Measurements from ENCODE around the gene IRAK3.
"Not testable (repeated sequence)": the region's sequence is repeated elsewhere in the genome, so short reads cannot be mapped to it uniquely, and the experiment has no call there.

IRAK3 gene

DNA sequence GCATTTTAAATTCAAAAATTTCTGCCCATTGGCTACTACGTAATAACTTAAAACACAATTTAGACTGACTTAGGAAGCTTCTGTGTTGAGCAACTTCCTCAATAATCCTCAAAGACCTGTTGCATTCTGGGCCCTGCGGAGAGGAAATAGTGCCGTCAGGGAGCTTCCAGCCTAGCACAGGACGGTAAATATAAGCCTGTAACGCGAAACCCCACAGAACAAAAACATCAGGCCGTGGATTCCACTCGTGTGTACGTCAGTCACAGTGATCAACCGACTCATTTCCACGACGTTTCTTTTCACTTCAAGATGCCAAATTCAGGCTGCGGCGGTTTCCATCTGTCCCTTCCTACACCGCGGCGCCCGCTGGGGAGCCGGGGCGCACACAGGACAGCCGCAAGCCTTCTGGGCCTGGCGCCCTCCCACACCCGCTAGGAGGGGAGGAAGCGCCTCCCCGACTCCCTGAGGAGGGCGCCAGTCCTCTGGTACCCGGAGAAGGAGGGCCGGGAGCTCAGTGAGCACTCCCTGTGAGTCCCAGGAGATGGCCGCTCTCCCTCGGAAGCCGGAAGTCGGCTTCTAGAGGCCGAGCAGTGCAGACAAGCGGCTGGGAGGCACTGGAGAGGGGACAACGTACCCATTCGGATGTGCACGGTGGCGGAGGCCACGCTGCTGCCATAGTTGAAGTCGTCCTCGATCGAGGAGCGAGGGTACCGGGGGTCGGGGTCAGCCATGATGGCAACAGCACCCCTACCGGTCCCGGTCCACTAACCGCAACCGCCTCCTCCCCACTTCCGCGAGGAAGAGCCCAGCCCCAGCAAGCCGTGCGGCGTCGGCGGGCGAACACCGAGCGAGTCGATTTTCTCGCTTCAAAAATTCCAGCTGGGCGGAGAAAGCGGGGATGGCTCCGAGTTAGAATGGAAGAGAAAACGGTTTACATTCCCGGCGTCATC lies 19.5 kb upstream of the IRAK3 start, which contains the start of gene TMBIM4:
TSS of gene TMBIM4 (minus strand) at position 776 of the 950 bp plus-strand sequence. CDS start at position 731, 45 bp downstream.
- DNase-seq (ENCODE audit: low read depth in 3 of 3), result peak; percentile 73 to 86 (median 79)

GRCh38 chr12:66170606-66171005 lies 18.4 kb upstream of the IRAK3 start:
- no peak for DNase-seq (ENCODE audit: low read depth in 3 of 3)

- not testable (repeated sequence) for DNase-seq (ENCODE audit: low read depth in 3 of 3)
Observed at GRCh38 chr12:66174391-66175325, 14.4 kb upstream of the IRAK3 start.

DNA sequence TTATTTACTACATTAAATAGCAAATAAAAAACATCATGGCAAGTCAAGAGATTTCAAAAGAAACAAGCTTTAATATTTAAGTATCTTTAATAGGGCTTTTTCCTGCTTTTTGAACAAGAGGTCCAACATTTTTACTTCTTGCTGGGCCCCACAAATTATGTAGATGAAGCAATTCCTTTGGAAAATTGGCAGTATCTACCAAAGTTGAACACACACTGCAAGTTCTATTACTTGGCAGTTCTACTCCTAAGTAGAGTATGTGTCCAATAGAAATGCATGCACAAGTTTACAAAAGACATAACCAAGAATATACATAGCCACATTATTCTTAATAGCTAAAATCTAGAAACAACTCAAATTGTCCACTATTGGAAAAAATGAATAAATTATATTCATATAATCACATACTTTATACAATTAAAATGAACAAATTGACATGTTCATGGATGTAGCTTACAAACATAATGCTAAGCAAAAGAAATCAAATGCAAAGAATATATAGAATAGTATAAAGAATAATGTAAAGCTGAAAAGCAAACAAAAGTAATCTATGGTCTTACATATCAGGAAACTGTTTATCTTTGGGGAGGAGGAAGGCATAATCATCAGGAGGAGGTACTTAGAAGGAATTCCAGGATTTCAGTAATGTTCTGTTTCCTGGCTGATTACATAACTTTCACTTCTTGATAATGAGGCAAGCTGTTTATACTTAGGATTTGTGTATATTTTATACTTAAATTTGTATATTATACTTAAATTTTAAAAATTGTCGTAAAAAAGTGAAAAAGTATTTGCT lies 12.7 kb upstream of the IRAK3 start:
- DNase-seq (ENCODE audit: low read depth in 3 of 3), result no peak

DNA sequence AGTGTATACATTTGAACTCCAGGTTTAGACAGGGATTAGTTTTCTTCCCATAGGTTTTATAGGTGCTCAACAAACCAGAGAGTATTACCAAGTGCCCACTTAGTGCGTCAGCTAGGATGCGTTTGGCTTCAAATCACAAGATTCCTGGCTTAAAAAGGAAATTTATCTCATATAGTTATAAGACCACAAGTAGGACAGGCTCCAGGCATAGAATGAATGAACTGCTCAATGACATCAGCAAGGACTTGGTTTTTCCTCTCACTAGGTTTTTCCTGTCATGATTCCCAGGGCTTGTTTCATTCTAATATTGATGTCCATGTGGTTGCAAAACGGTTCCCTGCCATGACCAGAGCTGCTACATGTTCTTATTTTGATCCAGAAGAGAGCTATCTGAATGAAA lies 6.1 kb upstream of the IRAK3 start:
- DNase-seq (ENCODE audit: low read depth in 3 of 3), result no peak

DNA sequence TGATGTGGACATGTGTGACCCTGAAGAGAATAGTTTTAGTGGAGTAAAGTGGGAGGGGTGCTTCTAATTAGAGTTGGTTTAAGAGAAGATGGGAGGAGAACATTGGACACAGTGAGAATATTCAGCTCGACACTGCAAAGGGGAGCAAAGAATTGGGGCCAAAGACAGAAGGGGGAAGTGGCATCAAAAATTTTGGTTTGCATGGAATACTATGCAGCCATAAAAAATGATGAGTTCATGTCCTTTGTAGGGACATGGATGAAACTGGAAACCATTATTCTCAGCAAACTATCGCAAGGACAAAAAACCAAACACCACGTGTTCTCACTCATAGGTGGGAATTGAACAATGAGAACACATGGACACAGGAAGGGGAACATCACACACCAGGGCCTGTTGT lies 4.2 kb upstream of the IRAK3 start:
- DNase-seq (ENCODE audit: low read depth in 3 of 3), result not testable (repeated sequence)

GRCh38 chr12:66187036-66187435 lies 2.0 kb upstream of the IRAK3 start:
- no peak for DNase-seq (ENCODE audit: low read depth in 3 of 3)

DNA sequence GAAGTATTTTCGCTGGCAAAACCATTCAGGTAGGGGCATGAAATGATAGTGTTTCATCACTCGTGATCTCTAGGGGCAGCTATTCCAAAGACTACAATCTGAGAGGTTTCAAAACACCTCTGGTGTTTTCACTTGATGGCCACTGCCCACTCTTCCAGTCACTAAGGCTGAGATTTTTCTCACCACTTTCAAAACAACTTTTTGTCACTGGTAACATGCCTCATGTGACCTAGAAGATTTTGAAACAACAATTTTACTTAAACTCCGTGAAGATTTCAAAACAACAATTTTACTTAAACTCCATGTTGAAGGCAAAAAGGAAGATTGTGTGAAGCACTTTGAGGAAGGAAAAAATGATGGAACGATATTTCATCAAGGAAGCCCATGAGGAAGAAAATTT lies 1.2 kb upstream of the IRAK3 start:
- no peak for DNase-seq (ENCODE audit: low read depth in 3 of 3)

DNA sequence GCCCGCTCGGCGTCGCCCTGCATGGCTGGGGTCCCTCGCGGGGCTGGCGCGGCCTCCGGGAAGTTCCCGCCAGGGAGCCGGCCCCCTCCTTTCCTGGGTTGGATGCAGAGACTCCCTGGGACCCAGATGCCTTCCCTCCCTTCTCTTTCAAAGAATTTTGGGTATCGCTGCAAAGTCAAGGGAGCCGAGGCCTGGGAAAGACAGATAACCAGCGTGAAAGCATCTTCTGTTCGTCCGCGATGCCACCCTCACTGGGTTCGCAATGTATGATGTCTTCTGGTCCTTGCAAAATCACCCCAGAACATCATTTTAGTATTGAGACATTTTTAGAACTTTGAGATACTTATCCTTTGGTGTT lies 451 bp downstream of the IRAK3 start:
- no peak for DNase-seq (ENCODE audit: low read depth in 3 of 3)

- no peak for DNase-seq (ENCODE audit: low read depth in 3 of 3)
Observed at GRCh38 chr12:66189889-66190288, 875 bp downstream of the IRAK3 start.

GRCh38 chr12:66190519-66191370 lies 1.7 kb downstream of the IRAK3 start:
- no peak for DNase-seq (ENCODE audit: low read depth in 3 of 3)

DNA sequence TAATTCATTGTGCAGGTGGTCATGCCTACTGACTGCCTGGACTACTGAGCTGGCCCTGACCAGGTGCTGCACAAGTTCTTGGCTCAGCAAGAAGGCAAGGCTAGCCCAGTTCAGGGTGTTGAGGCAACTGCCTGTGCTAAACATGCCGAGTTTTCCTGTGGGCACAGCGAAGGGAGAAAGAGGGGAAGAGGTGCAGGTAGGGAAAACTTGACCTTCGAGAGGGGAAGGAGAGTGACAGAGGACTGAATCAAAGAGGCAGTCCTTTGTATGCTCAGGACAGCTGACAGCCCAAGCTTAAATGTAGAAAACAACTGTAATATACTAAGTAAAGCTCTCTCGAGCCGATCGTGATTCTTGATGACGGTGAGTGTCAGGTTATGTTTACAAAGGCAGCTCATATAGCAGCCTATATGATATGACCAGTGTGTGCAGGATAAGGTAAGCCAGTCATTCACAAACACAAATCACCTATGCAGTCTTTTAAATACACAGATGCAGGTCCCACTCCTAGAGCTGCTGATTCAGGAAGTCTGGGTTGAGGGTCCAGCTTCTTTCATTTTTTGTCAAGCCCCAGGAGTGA lies 2.6 kb downstream of the IRAK3 start:
- DNase-seq (ENCODE audit: low read depth in 3 of 3), result no peak

- no peak for DNase-seq (ENCODE audit: low read depth in 3 of 3)
Observed at GRCh38 chr12:66194122-66194521, 5.1 kb downstream of the IRAK3 start.

DNA sequence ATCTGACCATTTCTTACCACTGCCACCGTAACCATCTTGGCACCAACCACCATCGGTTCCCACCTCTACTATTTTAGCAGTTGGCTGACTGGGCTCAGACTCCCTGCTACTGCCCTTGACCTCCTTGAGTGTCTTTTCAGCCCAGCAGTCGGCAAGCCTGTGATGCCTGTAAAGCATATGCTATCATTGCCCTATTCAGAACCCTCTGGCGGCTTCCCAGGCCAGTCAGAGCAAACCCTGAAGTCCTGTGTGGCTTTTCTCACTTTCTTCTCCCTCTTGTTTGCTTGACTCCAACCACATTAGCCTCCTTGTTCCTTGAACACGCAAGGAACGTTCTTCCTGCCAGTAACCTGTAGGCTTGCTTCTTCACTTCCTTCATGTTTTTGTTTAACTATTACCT lies 6.2 kb downstream of the IRAK3 start:
- DNase-seq (ENCODE audit: low read depth in 3 of 3), result no peak

DNA sequence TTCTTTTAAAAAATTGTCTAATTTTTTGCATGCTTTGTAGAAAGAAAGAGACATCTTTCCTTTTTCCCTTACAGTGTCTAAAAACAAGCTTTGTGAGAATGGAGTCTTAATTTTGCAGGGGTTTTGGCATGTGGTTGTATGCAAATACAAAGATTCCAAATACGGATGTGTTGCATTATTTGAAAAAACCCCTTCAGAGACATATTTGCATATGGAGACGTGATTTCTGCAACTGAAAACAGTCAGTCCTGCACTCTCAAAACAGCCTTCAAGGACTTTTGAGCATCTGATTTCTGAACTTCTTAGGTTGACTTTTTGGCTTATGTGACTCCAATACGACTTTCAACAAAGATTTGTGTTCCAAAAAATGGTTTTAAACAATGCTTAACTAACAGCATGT lies 7.8 kb downstream of the IRAK3 start:
- DNase-seq (ENCODE audit: low read depth in 3 of 3), result no peak

GRCh38 chr12:66197495-66197921 lies 8.5 kb downstream of the IRAK3 start:
- no peak for DNase-seq (ENCODE audit: low read depth in 3 of 3)

DNA sequence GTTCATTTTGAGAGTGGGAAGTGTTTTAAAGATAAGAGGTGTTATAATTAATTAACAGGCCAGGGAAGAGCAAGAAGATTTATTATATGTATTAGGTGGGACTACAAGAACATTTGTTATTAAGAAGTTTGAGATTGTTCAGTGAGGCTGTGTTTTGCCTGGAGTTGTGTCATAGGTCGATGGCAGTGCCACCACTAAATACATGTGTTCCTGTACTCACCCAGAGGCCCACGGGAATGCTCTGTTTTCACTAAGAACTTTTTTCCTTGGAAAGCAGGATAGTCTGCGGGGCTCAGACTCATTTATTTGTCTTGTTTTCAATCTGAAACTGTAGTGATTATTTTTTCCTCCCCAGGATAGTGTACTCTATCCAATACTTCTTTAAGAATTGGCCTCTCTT lies 10.1 kb downstream of the IRAK3 start:
- DNase-seq (ENCODE audit: low read depth in 3 of 3), result no peak

DNA sequence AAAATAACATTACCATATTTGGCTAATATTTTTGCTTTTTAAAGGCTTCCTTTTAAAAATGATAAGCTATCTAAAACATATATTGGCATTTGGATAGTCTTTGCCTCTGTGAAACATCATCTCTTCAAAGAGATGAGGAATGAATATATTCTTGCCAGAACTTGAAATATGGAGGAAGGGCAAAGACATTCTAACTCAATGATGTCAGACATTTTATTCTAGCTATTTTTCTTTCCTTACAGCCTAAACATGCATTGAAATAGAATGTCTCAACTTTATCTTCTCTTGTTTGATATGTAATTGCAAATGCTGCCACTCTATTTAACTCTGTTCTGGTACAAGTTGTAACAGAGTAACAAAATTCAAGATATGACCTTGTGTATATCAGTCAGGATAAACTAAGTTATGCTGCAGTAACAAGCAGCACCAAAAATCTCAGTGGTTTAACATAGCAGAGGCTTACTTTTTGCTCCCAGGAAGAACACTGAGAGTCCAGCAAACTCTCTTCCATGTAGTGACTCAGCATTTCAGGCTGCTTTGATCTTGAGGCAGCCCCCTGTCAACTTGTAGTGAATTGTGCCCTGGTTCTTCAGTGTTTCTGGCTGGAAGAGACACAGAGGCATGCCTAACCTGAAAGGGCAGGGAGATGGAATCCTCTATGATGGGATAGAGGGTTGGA lies 11.0 kb downstream of the IRAK3 start:
- no peak for DNase-seq (ENCODE audit: low read depth in 3 of 3)

DNA sequence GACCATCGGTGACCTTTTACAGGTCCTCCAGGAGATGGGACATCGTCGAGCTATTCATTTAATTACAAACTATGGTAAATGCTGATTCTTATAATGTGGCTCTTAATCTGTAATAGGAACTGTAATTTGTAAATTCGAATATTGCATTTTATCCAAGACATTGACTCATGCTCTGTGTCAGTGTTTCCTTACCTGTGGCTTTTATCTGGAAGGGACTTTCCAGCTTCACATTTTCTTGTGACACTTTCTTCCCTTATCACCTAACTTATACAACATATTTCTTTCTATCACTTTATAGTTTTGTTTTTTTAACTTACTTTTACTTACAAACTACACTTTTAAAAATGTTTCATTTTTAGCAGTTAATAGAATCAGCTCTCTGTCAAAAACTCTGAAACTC lies 14.8 kb downstream of the IRAK3 start:
- DNase-seq (ENCODE audit: low read depth in 3 of 3), result no peak

DNA sequence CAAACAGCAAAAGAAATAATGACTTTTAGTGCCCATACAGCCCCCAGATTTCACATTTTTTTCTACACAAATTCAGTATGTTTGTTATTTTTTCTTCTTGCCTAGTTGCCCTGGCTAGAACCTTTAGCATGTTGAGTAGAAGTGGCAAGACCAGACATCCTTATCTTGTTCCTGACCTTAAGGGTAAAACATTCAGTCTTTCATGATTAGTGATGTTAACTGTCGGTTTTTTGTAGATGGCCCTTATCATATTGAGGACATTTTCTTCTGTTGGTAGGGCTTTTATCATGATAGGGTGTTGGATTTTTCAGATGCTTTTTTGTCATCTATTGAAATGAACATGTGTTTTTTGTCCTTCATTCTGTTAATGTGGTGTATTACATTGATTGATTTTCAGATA lies 17.1 kb downstream of the IRAK3 start:
- DNase-seq (ENCODE audit: low read depth in 3 of 3), result no peak
